ENCODE data around the gene CNPY3.

The CNPY3 gene

DNA sequence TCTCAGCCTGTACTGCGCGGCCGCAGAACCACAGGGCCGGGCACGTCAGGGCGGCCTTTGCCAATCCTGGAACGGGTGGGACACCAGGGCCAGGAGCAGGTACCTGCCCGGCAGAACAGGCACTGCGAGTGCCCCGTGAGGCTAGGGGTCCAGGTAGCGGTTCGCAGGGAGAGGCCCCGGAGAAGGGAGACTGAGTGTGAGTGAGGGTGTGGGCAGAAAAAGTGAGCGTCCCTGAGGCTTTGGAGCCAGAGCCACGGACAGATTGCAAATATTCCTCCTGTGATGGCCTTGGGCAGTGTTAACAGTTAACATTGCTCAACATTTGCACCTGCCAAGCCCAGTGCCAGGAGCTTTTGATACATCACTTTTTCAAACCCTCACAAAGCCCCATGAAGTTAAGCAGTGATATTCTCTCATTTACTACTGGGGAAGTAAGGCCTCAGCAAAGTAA lies 31.8 kb downstream of the CNPY3 start:
- DNase-seq, result no peak

DNA sequence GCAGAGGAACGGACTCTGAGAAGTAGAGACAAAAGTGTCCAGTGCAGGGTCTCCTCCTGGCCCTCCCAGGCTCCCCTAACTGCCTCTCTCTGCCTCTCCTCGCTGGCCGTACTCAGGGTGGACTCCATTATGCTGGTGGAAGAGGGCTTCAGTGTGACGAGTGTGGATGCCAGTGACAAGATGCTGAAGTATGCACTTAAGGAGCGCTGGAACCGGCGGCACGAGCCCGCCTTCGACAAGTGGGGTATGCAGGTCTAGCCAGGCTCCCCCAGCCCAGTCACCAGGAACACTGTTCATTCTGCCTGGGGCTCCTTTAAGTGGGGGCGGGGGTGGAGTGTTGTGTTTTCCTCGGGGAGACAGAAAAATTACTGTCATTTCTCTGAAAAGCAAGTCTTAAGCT lies 32.8 kb downstream of the CNPY3 start:
- DNase-seq, result no peak

DNA sequence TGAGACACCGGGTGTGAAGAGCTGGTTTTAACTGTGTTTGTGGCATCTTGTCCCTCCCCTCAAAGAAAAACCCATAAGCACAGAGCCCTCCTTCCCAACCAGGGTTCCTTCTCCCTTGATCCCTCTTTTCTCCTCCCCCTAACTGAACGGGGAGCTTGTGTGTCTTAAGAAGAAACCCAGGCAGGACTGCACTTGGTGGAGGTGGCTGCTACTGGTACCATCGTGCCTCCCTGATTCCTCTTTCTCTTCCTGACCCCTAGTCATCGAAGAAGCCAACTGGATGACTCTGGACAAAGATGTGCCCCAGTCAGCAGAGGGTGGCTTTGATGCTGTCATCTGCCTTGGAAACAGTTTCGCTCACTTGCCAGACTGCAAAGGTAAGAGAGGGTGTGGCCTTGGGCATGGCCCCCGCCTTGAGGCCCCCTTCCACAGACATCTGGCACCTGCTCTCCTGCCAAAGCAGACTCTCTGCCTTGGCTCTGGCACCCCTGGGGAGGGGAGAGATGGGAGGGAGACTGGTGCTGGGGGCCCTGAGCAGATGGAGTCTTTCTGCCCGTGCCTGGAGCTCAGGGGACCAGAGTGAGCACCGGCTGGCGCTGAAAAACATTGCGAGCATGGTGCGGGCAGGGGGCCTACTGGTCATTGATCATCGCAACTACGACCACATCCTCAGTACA lies 33.4 kb downstream of the CNPY3 start:
- DNase-seq, result no peak

DNA sequence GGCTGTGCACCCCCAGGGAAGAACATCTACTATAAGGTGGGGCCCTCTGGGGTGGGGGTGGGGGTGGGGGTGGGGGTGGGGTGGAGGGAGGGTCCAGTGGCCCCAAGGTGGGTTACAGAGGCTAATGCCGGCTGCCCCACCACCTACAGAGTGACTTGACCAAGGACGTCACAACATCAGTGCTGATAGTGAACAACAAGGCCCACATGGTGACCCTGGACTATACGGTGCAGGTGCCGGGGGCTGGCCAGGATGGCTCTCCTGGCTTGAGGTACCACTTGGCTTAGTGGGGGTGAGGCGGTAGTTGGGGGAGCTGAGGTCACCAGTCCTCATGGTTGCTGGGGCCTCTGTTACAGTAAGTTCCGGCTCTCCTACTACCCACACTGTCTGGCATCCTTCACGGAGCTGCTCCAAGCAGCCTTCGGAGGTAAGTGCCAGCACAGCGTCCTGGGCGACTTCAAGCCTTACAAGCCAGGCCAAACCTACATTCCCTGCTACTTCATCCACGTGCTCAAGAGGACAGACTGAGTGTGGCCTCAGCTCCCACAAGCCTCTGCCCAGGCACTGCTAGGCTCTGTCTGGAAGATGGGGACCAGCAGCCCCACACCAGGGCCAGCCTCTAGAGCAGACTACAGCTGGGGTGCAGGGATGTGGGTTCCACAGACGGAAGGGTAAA lies 34.0 kb downstream of the CNPY3 start:
- no peak for DNase-seq

DNA sequence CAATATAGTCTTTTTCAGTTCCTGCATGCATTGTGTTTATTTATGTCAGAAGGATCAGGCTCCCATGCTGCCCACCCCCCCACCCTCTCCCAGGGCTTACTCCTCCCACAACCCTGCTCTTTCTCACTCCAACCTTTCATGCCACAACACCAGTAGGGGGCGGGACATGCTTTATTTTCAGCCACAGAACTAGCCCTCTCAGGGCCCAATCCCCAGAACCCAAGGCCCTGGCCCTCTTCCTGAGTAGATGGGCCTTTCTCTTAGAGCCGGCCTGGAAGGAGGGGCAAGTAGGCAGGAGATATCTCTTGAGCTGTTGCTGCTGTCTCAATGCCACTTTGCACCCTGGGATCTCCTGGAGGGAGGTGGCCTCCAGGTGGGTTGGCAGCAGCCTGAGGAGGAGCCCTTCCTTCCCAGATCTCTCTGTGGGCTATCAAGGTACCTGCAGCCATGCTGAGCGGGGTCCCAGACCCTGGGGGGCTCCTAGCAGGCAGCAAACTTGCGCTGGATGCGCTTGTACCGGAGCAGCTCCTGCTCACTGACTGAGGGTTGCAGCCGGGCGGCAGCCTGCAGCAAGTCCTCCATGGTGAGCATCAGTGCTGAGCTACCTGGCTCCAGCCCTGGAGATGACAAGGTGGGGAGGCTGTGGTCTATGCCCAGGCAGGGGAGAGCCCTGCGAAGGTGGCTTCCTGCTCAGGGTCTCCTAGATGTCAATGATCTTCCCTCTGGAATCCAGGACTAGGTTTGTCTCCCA lies 34.8 kb downstream of the CNPY3 start:
- no peak for DNase-seq

DNA sequence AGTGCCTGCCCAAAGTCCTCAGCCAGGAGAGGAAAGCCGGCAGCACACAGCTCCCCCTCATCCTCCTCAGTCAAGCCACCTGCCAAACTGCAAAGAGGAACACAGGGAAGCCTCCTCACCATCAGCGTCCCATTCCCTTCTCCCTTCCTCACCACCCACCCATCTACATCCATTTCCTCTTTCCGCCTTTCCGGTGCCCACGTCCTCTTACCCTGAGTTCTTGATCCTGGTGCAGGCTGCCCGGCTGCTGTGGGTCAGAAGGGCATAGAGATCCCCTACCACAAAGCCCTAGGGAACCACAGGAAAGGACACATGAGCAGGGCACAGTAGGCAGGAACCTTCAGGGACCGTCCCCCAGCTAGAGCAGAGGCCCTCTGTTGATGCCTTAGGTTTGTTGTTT lies 37.3 kb downstream of the CNPY3 start:
- DNase-seq, result no peak

DNA sequence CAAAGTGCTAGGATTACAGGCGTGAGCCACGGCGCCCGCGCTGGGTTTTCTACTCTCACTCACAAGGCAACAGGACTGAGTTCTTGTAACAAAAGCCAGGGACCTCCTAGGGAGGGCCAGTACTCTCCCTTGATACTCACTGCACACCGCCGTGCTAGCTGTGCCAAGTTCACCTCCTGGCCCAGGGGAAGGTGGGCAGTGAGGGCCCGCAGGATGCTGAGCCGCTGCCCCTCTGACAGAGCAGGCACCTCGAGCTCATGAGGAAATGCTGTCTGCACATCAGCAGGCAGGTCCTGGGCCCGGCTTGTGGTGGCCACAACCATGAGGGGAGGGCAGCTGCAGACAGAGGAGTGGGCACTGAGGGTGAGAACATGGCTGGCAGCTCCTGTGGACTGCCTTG lies 37.9 kb downstream of the CNPY3 start:
- no peak for DNase-seq

DNA sequence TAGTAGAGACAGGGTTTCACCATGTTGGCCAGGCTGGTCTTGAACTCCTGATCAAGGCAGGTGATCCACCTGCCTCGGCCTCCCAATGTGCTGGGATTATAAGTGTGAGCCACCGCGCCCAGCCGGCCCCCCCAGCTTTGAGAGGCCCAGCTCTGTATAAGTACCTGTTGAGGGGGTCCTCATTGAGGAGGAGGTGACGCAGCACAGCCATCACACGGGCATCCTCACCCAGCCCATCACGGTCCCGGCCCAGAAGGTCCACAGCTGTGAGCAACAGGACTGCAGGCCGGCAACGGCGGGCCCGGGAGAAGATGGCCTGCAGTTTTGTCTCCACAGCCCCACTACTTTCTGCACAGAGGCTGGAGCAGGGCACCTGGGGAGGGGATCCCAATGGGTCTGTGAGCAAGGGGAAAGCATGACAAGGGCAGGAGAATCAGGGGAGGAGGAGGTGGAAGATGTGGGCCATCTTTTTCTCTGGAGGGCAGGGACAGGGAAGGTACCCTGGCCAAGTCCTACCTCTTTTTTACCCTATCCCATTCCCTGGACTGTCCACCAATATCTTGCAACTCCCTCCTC lies 38.9 kb downstream of the CNPY3 start:
- DNase-seq, result no peak

DNA sequence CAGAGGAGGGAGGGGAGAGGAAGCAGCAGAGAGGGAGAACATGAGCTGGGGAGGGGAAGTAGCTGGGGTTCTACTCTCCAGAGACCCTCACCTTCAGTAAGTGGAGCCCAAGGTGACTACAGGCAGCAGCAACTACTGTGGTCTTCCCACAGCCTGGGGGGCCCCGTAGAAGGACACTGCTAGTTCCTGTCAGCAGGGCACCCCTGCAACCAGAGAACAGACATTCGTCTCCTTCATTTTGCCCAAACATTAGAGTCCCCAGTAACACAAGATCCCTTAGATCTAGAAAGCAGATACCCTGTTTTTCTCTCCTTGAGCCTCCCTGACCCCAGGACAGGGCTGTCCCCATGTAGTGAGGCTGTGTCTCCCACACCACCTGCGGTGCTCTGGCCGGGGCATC lies 39.5 kb downstream of the CNPY3 start:
- no peak for DNase-seq

DNA sequence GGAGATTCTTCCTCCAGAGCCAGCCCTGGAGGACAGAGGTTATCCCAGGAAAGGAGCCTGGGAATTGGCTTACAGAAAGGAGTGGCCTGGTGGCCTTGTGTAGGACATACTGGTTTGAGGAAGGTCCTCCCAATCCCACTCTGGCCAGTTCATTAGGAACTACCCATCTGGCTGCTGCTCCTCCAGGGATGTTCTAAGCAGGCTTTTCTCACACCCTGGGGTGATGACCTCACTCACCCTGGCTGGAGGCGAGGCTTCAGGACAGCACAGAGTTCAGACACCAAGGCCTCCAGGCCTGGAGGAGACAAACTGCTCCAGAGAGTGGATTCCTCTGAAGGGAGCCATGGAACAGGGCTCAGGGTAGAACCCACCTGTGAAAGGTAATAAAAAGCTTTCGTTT lies 40.2 kb downstream of the CNPY3 start:
- no peak for DNase-seq

DNA sequence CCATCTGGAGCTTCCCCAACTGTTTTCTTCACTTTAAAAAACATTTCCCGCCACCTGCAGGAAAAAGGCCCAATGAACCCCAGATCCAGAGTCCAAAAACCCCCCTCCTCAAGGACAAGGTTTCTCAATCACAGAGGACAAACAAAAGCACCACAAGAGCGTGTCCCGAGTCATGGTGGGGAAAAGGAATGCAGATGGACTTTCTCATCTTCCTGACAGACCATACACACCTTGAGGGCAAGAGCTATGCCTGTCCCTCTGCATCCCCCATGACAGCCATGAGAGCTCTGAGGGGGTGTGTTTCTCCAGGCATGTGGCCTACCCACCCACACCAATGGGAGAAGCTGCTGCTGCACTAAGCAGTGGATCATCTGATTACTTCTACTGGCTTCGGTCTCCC lies 40.7 kb downstream of the CNPY3 start:
- DNase-seq, result no peak

DNA sequence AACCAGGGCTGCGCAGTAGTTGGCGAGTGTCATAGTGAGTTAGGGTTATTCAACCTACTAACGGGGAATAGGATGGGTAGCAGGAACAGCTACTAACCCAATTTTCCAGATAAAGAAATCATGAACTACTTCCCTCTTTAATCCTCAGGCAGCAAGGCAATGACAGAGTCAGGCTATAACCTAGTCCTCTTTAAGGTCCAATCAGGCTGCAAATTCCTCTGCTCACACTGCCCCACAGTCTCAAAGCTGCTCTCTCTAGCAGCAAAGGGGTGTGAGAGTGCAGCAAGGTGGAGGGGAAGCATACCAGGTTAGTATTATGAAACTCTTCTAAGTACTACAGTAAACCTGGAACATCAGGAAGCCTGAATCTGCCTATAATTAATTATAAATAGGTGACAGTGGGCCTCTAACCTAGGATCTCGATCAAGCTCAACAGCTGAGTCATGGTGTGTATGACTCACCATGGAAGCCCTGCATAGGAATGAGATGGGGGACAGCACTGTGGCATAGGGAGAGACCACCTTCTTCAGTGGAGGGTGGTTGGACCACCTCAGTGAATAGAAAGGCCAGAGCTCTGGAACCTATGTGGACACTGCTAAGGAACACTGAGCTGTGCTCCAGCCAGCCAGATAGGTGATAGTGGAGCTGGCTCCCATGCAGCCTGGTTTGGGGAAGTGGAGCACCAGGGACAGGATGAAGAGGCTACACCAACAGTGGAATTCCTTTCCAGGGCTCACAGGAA lies 41.8 kb downstream of the CNPY3 start:
- DNase-seq, result no peak

DNA sequence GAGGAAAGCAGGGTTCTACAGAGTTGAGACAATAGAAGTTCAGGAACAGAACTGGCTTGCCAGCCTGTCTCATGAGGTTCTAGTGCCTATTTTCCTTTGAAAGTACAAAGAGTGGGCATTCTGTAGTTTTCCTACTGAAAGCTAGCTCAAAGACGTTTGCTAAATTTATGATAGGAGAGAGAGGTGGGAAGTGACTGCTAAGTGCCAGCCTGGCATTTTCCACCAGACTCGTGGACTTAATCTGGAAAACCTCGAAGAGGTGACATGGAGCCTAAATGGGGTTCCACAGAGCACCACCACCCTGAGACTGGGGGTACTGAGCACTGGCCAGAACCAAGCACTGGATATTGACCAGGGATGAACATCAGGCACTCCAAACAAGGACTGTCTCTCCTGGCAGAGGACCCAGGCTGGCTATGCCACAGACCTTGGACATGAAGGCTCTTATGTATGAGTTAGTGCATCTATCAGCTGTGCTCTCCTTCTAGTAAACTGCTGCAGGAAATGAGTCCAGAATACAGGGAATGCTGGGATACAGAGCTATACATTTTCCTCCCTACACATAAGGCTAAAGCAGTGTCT lies 42.6 kb downstream of the CNPY3 start:
- no peak for DNase-seq

DNA sequence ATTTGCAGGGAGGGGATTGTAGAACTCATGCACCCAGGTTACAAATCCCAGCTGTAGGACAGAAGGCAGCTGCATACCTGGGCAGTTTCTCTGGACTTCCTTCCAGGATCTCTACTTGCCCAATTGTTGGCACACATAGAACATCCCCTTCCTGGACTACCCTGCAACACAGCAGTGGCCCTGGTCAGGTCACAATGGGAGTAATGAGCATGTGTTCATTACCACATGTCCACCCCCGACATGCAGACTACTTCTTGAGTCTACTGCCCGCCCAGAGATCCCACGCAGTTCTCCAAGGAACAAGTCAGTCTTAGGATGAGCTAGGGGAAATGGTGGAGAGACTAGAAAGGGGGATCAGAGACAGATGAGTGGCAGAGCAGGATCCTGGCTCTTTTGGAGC lies 44.6 kb downstream of the CNPY3 start:
- no peak for DNase-seq

DNA sequence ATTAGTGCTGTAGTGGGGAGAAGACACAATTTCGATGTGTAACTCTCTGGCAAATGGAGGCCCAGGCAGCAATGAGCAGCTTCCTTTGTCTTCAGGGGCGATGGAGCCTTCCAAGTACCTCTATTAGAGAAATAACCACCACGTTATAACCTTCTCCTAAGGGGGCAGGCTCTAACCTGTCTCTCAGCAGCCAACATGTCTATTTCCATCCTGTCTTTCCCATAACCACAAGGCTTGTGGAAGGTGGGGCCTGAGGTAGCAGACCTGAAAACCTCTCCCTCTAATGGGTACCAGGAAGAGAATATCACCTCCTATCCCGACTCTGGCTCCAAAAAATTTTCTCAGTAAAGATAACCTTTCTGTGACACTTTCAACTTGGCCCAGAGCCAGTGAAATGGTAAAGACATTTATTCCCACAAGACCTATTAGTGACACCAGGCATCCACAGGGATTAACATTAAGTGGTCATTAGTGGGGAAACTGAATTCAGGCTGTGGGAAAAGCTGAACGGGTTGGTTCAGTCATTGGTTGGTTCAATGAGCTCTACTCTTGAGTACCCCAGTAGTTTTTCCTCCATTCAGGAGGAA lies 45.7 kb downstream of the CNPY3 start:
- DNase-seq, result no peak

DNA sequence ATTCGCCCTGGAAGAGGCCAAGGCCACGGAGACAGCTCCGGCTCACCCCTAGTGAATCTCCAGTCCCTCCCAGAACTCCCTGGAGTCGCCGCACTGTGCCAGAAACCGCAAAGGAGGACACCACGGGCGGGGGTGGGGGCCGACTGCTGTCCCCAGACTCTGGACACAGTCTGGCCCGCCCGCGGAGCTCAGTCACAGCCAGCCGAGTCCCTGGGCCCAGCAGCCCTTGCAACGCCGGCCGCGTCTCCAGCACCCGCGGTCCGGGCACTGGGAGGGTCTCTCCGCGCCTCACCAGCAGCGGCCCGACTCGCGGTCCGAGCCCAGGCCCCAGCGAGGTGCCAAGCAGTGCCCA lies 49.2 kb downstream of the CNPY3 start:
- DNase-seq, result no peak

DNA sequence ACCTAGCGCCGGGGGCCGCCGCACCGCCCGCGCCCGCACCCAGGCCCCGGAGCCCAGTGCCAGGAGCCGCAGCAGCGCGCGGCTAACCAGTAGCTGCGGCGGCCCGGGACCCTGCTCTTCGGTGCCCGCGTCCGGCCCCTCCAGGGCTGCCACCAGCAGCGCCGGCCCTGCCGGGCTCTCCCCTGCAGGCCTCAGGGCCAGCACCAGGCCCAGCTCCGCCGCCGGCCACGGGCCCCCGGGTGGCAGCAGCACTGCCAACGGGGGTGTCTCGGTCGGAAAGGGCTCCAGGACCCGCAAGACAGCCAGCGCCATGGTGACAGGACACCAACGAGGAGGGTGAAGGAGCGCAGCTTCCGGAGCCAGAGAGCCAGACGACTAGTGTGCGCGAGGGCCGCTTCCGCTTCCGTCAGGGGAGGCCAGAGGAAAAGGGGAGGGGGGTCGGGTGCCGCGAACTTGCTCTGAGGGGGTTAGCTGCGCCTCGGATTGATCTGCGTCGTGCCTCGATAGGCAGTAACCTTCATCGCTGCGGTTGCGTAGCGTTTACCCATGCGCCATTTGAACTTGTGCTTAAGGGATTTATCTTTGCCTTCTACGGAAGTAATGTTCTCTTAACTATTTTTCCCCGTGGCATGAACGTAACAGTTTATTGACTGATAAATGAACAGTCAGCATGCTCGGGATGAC lies 49.7 kb downstream of the CNPY3 start, which contains the start of gene PEX6:
PEX6 (minus strand) TSS at position 343 of the 684 bp plus-strand sequence; CDS start at position 312, 31 bp downstream.
- DNase-seq, result peak; percentile 91

DNA sequence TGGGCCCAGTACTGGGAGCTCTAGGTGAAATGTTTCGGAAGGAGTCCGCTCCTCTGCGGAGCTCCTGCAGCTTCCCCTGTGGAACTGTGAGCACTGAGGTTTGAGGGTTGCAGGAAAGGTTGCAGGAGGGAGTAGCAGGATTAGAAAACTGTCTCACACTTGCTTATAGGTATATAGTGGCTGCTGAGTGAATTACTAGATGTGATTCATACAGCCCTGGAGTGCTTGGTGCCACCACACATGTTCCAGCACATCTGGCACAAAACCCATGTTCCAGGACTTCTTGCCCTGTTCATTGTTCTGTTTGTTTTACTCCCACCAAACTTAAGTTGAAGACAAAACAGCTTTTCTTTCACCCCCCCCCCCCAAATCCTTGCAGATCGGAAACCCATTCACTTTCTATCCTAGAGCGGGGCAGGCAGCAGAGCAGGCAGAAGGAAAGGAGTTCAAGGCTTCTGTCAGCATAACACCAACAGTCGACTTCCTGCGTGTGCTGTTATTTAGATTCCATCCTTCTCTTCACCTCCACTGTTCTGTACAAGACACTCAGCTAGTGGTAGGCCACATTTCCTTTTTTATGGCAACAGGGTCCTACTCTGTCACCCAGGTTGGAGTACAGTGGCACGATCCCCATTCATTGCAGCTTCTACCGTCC lies 50.4 kb downstream of the CNPY3 start:
- no peak for DNase-seq

DNA sequence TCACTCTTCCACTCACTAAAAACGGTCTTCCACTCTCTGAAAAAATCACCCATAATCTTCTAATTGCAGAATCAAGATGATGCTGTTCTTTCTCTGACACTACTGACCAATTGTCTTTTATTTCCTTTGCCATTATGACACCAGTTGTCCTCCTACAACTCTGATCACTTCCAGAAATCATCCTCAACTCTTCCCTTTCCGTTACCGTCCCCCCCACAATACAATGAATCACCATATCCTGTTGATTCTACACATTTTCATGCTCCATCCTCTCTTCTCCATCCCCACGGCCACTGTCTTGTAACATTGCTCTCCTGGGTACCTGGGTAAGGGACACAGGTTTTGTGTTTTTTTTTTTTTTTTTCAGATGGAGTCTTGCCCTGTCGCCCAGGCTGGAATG lies 52.6 kb downstream of the CNPY3 start:
- no peak for DNase-seq

DNA sequence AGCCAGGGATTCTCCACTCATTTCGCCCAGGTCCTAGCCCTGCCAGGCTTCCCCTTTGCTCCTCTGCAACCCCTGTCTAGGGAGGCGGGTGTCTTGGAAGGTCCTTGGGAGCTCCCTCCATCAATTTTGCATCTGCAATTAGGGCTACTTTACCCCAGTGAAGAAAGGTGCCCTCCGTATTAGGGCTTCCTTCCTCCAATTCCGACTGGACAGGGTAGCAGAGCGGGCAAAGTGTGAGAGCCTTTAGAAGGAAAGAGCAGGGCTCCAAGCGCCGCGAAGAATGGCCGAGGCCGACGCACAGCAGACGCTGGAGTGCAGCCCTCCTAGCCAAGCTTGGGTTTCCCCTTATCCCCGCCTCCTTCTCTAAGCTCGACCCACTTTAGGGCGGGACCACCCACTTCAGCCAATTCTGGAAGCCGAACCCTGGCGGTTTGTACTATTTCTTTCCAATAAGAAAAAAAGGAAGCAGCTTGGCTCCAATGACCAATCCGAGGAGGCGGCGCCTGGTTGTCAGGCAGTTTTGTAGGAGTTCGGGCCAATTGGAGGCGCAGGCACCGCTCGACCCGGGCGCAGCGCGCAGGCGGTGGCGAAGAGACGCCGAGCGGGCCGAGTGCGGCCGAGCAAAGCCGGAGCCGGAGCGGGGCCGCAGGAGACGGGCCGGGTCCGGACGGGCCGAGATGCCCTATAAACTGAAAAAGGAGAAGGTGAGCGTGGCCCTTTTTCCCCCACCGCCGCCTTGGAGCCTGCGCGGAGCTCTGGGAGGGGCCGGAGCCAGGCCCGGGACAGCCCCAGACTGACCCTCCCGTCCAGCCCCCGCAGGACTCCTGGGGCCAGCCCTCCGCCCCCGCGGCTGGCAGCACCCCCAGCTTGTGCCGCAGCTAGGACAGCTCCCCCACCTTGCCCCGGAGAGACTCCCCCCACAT lies 55.0 kb downstream of the CNPY3 start, which contains the start of gene PPP2R5D:
PPP2R5D (plus strand) TSS at position 570 of the 923 bp plus-strand sequence; CDS start at position 678, 108 bp downstream.
- peak; percentile 98 for DNase-seq

Measured in stimulated activated naive CD4-positive, alpha-beta T cell treated with Interleukin-2 at 50 U/mL for 16 hours (primary cell).